ENCODE results near the gene DDX43.

DDX43 gene

GRCh38 chr6:73368675-73369074, 26.0 kb upstream of the DDX43 start:
- TF ChIP-seq CTCF (IDR thresholded peaks at IDR 0.05), result no peak
- Histone ChIP-seq H3K27ac (no peak overlapping the region), H3K36me3 (no peaks in the 10 kb centered on the region), H3K9me3 (no peaks in the 10 kb centered on the region), H3K27me3 (no peaks in the 10 kb centered on the region), H3K4me3 (ENCODE audit: low read depth in 1 of 2, low read length in 1 of 2) (no peak overlapping the region), H3K4me1 (ENCODE audit: control insufficient read depth in 1 of 2, insufficient read depth in 1 of 2, low read depth in 1 of 2, low read length in 1 of 2) (no peaks in the 10 kb centered on the region)

- TF ChIP-seq CTCF (IDR thresholded peaks at IDR 0.05), result no peak
- no peaks in the 10 kb centered on the region for H3K36me3 ChIP-seq
- H3K27ac ChIP-seq, result no peak overlapping the region
- H3K9me3 ChIP-seq, result no peaks in the 10 kb centered on the region
- H3K4me3 ChIP-seq (ENCODE audit: low read depth in 1 of 2, low read length in 1 of 2), result no peak overlapping the region
- H3K27me3 ChIP-seq, result no peaks in the 10 kb centered on the region
- H3K4me1 ChIP-seq (ENCODE audit: control insufficient read depth in 1 of 2, insufficient read depth in 1 of 2, low read depth in 1 of 2, low read length in 1 of 2), result no peaks in the 10 kb centered on the region
These were observed 25.5 kb upstream of the DDX43 start for GRCh38 chr6:73369157-73369556.

GRCh38 chr6:73369563-73369962, 25.1 kb upstream of the DDX43 start, which contains the start of gene OOEP:
Gene OOEP, minus strand, starts transcription at chr6:73369897. Its CDS starts 105 bp downstream, at chr6:73369792.
- Histone ChIP-seq H3K4me1 (ENCODE audit: control insufficient read depth in 1 of 2, insufficient read depth in 1 of 2, low read depth in 1 of 2, low read length in 1 of 2) (no peaks in the 10 kb centered on the region), H3K36me3 (no peaks in the 10 kb centered on the region)
- no peak for TF ChIP-seq CTCF (IDR thresholded peaks at IDR 0.05)

GRCh38 chr6:73371984-73372383, 22.6 kb upstream of the DDX43 start:
- Histone ChIP-seq H3K4me1 (ENCODE audit: control insufficient read depth in 1 of 2, insufficient read depth in 1 of 2, low read depth in 1 of 2, low read length in 1 of 2) (no peaks in the 10 kb centered on the region), H3K4me3 (ENCODE audit: low read depth in 1 of 2, low read length in 1 of 2) (no peak overlapping the region), H3K36me3 (no peaks in the 10 kb centered on the region), H3K9me3 (no peaks in the 10 kb centered on the region), H3K27ac (no peak overlapping the region), H3K27me3 (no peaks in the 10 kb centered on the region)
- TF ChIP-seq CTCF (IDR thresholded peaks at IDR 0.05), result no peak

More at GRCh38 chr6:73369563-73369962, 25.1 kb upstream of the DDX43 start, which contains the start of gene OOEP:
- Histone ChIP-seq H3K4me3 (ENCODE audit: low read depth in 1 of 2, low read length in 1 of 2) (no peak within 1 kb of the TSS), H3K27ac (no peak within 1 kb of the TSS), H3K27me3 (no peaks in the 10 kb centered on the region), H3K9me3 (no peaks in the 10 kb centered on the region)

- no peak overlapping the region for H3K4me3 ChIP-seq (ENCODE audit: low read depth in 1 of 2, low read length in 1 of 2)
- no peaks in the 10 kb centered on the region for H3K36me3 ChIP-seq
- TF ChIP-seq CTCF (IDR thresholded peaks at IDR 0.05), result no peak
- H3K27ac ChIP-seq, result no peak overlapping the region
- H3K4me1 ChIP-seq (ENCODE audit: control insufficient read depth in 1 of 2, insufficient read depth in 1 of 2, low read depth in 1 of 2, low read length in 1 of 2), result no peaks in the 10 kb centered on the region
- H3K9me3 ChIP-seq, result no peaks in the 10 kb centered on the region
- no peaks in the 10 kb centered on the region for H3K27me3 ChIP-seq
These were observed 22.1 kb upstream of the DDX43 start for GRCh38 chr6:73372516-73372915.

- Histone ChIP-seq H3K27ac (no peak overlapping the region), H3K36me3 (no peaks in the 10 kb centered on the region), H3K27me3 (no peaks in the 10 kb centered on the region), H3K4me3 (ENCODE audit: low read depth in 1 of 2, low read length in 1 of 2) (no peak overlapping the region), H3K4me1 (ENCODE audit: control insufficient read depth in 1 of 2, insufficient read depth in 1 of 2, low read depth in 1 of 2, low read length in 1 of 2) (no peaks in the 10 kb centered on the region), H3K9me3 (no peaks in the 10 kb centered on the region)
- no peak for TF ChIP-seq CTCF (IDR thresholded peaks at IDR 0.05)
These were observed 19.4 kb upstream of the DDX43 start for GRCh38 chr6:73375216-73375615.

Data from neutrophil (primary cell).